ENCODE results near the gene TMEM106C. TPM values are rescaled to one million over a fixed set of nuclear protein-coding genes. Genes with fewer than 3 reads are reported as not detected.

TMEM106C gene
- 105 and 129 TPM in 2 replicates for total RNA-seq (2011; cell fraction: chromatin; rRNA removed; ENCODE audit: low replicate concordance)
- total RNA-seq (2011; cell fraction: nucleolus; rRNA removed), result 120 and 140 TPM in 2 replicates
- total RNA-seq (2011; cell fraction: nucleoplasm; rRNA removed), result 128 and 132 TPM in 2 replicates
- total RNA-seq (2014; rRNA removed), result 37.2 and 37.6 TPM in 2 replicates
- 56.8 and 57.2 TPM in 2 replicates for total RNA-seq (2014; rRNA removed; fragmentation: Illumina TruSeq; extraction: Trizol)
- 56.8 and 59.3 TPM in 2 replicates for total RNA-seq (2015; rRNA removed; fragmentation: Illumina TruSeq; extraction: Trizol)
- 44.6 and 47.3 TPM in 2 replicates for total RNA-seq (2021)
- polyA plus RNA-seq (2011; rRNA removed), result 159 and 183 TPM in 2 replicates
- 127 and 142 TPM in 2 replicates for polyA plus RNA-seq (2011; cell fraction: cytosol; rRNA removed)
- 202 and 225 TPM in 2 replicates for polyA plus RNA-seq (2011; cell fraction: nucleus; rRNA removed)
- 68.2 and 134 TPM in 2 replicates for polyA plus RNA-seq (2012)
- 86.3 and 89.1 TPM in 2 replicates for polyA plus RNA-seq (2014; fragmentation: Illumina TruSeq; extraction: Trizol)
- polyA plus RNA-seq (2014; fragmentation: Nextera tagmentation; extraction: Ambion mirVana), result 100 to 1,000 TPM; 134 to 158 TPM
- polyA plus RNA-seq (2014; rRNA removed), result 52.6 and 61.5 TPM in 2 replicates
- 95.3 and 145 TPM in 2 replicates for polyA minus RNA-seq (2011; rRNA and poly(A)+ RNA removed)
- 33.7 and 40.3 TPM in 2 replicates for polyA minus RNA-seq (2011; cell fraction: cytosol; rRNA and poly(A)+ RNA removed)
- 68.3 and 93.2 TPM in 2 replicates for polyA minus RNA-seq (2011; cell fraction: nucleus; rRNA and poly(A)+ RNA removed)
- Bru-seq, nascent RNA, result percentile 64 among the genes with signal in this experiment
- percentile 61 among the genes with signal in this experiment for BruChase-seq, experiment 1, labeled RNA remaining after a 2-hour chase
- percentile 68 among the genes with signal in this experiment for BruChase-seq, experiment 2, labeled RNA remaining after a 6-hour chase
- long read RNA-seq, experiment 1, transcript TMEM106C-203 (8 exons, 1,414 nt), result minor isoform, 5 of 111 reads
- long read RNA-seq, experiment 1, transcript TMEM106C-201 (8 exons, 1,394 nt), result minor isoform, 34 of 111 reads
- long read RNA-seq, experiment 1, transcript TMEM106C-220 (8 exons, 810 nt), result major isoform, 52 of 111 reads
- long read RNA-seq, experiment 1, partial matches to known transcripts, result 9 of 111 reads
- long read RNA-seq, experiment 1, other reads (novel, unspliced or antisense), result 9 of 111 reads
- long read RNA-seq, experiment 2, transcript TMEM106C-220 (8 exons, 810 nt), result minor isoform, 8 of 56 reads
- long read RNA-seq, experiment 2, transcript TMEM106C-201 (8 exons, 1,394 nt), result major isoform, 12 of 56 reads
- long read RNA-seq, experiment 2, partial matches to known transcripts, result 19 of 56 reads
- long read RNA-seq, experiment 2, other reads (novel, unspliced or antisense), result 14 of 56 reads
- long read RNA-seq, experiment 3, transcript TMEM106C-220 (8 exons, 810 nt), result major isoform, 28 of 60 reads
- long read RNA-seq, experiment 3, transcript TMEM106C-201 (8 exons, 1,394 nt), result minor isoform, 15 of 60 reads
- long read RNA-seq, experiment 3, partial matches to known transcripts, result 11 of 60 reads
- long read RNA-seq, experiment 3, other reads (novel, unspliced or antisense), result 4 of 60 reads

- under 1% methylated on average over 54 of the region's 59 CpGs for WGBS (ENCODE audit: insufficient coverage, low coverage, missing lambda C conversion rate)
- BruUV-seq (replicated peaks), result no TSS peak
- Histone ChIP-seq H3K4me1 (replicated peaks in 1 of 2; ENCODE audit: control insufficient read depth in 2 of 2, insufficient read depth in 2 of 2, low read length in 2 of 2) (peaks cover 6 to 11% of the 10 kb centered on the region in 2 experiments; a peak in 4 of 5 replicates), H3K4me3 (peak within 1 kb of the TSS; percentile 84), H3K27me3 (ENCODE audit: control insufficient read depth in 2 of 2, insufficient read depth in 2 of 2, low read length in 2 of 2) (peaks cover 14 to 27% of the 10 kb centered on the region in 2 experiments), H3K27ac (ENCODE audit: extremely low read depth, low read depth, low read length) (no peak within 1 kb of the TSS; the same call in 1 of the 3 replicates), H3K9me1 (ENCODE audit: control insufficient read depth, insufficient read depth, low read length) (no peaks in the 10 kb centered on the region), H3K9ac (ENCODE audit: insufficient read depth in 1 of 2, low read depth in 2 of 2, low read length in 2 of 2) (peak within 1 kb of the TSS; percentile 63 to 92), H3K4me2 (ENCODE audit: insufficient read depth, low read length) (peak within 1 kb of the TSS; percentile 94), H3K36me3 (ENCODE audit: control insufficient read depth, insufficient read depth, low read length) (peaks cover 21% of the 10 kb centered on the region; the same call in 2 of the 3 replicates), H3K79me2 (ENCODE audit: control insufficient read depth, insufficient read depth, low read length) (no peaks in the 10 kb centered on the region), H4K20me1 (replicated peaks; ENCODE audit: control insufficient read depth, insufficient read depth, low read length) (no peaks in the 10 kb centered on the region), H3K9me3 (replicated peaks; ENCODE audit: control insufficient read depth, insufficient read depth, low read depth, low read length) (no peaks in the 10 kb centered on the region), H2AFZ (ENCODE audit: low read depth, low read length) (peak within 1 kb of the TSS; percentile 99)
- ChIA-PET POLR2A (interaction anchor here (0.6 to 1.7 kb wide), 4 partner anchors 19 to 1268 kb away, joined by 3 to 5 read pairs (median 3); no protein-coding TSS in a partner anchor), CTCF (ENCODE audit: low intra/inter-chr PET ratio) (interaction anchor here (0.5 to 1.4 kb wide), 3 partner anchors 202 to 221 kb away, joined by 3 to 4 read pairs (median 3); no protein-coding TSS in a partner anchor)
- peak; percentile 96 for FAIRE-seq
- DNase-seq (ENCODE audit: extremely low read depth in 1 of 4, low spot score in 3 of 4), result peak; percentile 94 to 98 (median 98)
- in situ Hi-C loops (cut with MboI), result loop anchor here (10.0 kb wide), 1 partner anchor 201 kb away; no protein-coding TSS in a partner anchor
- peak; percentile 99 for ATAC-seq
- intact Hi-C loops (cut with micrococcal nuclease), result loop anchor here (5.0 kb wide), 2 partner anchors 49 to 204 kb away; no protein-coding TSS in a partner anchor
- TF ChIP-seq KDM5B (IDR thresholded peaks at IDR 0.05; ENCODE audit: insufficient replicate concordance, low read depth, low read length), result no peak
- no peak for TF ChIP-seq TAF7 (tag; IDR thresholded peaks at IDR 0.05)
- no peak for TF ChIP-seq SMARCB1 (IDR thresholded peaks at IDR 0.05; ENCODE audit: insufficient read length, low read depth)
- no peak for TF ChIP-seq IRF2 (CRISPR knock-in tag; IDR thresholded peaks at IDR 0.05)
- TF ChIP-seq ATF2 (CRISPR knock-in tag; IDR thresholded peaks at IDR 0.05), result no peak
- TF ChIP-seq L3MBTL2 (IDR thresholded peaks at IDR 0.05), result peak; percentile 84
- peak in 1 of 2 experiments; percentile 48; a peak in 1 of 4 replicates for TF ChIP-seq MAZ (CRISPR knock-in tag; conservative IDR thresholded peaks at IDR 0.05 in 1 of 2, IDR thresholded peaks at IDR 0.05 in 1 of 2)
- no peak for TF ChIP-seq KAT7 (CRISPR knock-in tag; IDR thresholded peaks at IDR 0.05; ENCODE audit: borderline replicate concordance)
- TF ChIP-seq ZNF165 (CRISPR knock-in tag; IDR thresholded peaks at IDR 0.05; ENCODE audit: borderline replicate concordance), result no peak
- TF ChIP-seq HSF4 (CRISPR knock-in tag; IDR thresholded peaks at IDR 0.05; ENCODE audit: borderline replicate concordance), result no peak
- peak; percentile 67 for TF ChIP-seq RBFOX2 (IDR thresholded peaks at IDR 0.05; ENCODE audit: low read depth, low read length)
- TF ChIP-seq HDAC1 (IDR thresholded peaks at IDR 0.05), result peak in 1 of 2 experiments; percentile 68; a peak in 2 of 4 replicates
- no peak for TF ChIP-seq HDGF (IDR thresholded peaks at IDR 0.05)
- TF ChIP-seq CXXC5 (CRISPR knock-in tag; IDR thresholded peaks at IDR 0.05), result peak; percentile 60
These were observed at the start of gene TMEM106C for GRCh38 chr12:47963340-47964040. TSS of gene TMEM106C (plus strand) at chr12:47963596. CDS start at chr12:47964237, 641 bp downstream.
